GM18519 (cell line): ENCODE results near the gene TSC22D4.

ENCODE experiments used
- ATAC-seq: cut with Tn5 transposase; IDR thresholded peaks from one replicate; pipeline ENCODE4 v1.9.1; 2021; ENCODE audit warnings: mild to moderate bottlenecking, moderate library complexity; ENCODE audit not compliant: unreplicated experiment, low FRiP score

TSC22D4 gene

DNA sequence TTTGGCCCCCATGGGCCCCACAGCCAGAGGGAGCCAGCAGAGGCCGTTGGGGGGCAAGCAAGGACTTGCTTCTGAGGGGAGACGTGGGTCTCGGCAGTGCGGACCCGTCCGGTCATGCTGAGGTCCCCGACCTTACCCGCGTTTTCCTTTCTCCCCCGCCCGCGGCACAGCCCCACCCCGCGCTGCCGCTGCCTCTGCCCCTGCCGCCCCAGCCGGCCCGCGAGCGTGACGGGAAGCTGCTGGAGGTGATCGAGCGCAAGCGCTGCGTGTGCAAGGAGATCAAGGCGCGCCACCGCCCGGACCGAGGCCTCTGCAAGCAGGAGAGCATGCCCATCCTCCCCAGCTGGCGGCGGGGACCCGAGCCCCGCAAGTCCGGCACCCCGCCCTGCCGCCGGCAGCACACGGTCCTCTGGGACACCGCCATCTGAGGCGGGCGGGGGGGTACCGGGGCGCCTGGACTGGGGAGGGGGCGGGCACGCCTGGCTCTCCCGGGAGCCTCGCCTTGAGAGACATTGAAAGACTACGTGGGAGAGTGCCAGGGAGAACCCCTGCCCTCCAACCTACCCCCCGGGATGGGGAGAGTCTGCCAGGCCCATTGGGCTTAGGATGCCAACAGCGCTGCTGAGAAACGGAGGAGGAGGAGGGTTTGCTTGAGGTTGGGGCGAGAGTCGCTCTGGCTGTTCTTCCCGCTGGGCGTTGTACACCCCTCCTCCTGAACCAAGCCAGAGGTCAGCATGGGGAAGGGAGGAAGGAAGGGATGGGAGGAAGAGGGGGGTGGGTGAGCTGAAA, 14.7 kb upstream of the TSC22D4 start:
- ATAC-seq, result no peak

DNA sequence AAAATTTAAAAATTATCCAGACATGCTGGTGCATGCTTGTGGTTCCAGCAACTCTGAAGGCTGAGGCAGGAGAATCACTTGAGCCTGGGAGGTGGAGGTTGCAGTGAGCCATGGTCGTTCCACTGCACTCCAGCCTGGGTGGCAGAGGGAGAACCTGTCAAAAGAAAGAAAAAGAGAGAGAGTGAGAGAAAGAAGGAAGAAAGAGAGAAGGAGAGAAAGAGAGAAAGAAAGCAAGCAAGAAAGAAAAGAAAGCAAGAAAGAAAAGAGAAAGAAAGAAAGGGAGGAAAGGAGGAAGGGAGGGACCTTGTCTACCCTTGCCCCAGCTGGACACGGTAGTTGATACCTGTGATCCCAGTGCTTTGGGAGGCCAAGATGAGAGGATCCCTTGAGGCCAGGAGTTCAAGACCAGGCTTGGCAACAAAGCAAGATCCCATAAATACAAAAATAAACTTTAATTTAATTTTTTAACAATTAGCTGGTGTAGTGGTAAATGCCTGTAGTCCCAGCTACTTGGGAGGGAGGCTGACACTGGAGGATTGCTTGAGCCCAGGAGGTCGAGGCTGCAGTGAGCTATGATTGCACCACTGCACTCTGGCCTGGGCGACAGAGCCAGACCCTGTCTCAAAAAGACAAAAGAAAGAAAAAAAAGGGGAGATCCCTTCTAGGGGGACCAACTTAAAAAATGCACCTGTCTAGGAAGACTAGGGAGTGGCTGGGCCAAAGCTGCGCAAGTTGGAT, 13.9 kb upstream of the TSC22D4 start:
- no peak for ATAC-seq

DNA sequence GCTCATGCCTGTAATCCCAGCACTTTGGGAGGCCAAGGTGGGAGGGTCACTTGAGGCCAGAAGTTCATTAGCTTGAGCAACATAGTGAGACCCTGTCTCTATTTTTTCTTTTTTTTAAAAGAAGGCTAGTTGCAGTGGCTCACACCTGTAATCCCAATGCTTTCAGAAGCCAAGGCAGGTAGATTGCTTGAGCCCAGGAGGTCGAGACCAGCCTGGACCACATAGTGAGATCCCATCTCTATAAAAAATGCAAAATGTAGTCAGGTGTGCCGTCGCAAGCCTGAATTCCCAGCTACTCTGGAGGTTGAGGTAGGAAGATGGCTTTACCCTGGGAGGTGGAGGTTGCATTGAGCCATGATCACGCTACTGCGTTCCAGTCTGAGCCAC, 12.2 kb upstream of the TSC22D4 start:
- no peak for ATAC-seq

DNA sequence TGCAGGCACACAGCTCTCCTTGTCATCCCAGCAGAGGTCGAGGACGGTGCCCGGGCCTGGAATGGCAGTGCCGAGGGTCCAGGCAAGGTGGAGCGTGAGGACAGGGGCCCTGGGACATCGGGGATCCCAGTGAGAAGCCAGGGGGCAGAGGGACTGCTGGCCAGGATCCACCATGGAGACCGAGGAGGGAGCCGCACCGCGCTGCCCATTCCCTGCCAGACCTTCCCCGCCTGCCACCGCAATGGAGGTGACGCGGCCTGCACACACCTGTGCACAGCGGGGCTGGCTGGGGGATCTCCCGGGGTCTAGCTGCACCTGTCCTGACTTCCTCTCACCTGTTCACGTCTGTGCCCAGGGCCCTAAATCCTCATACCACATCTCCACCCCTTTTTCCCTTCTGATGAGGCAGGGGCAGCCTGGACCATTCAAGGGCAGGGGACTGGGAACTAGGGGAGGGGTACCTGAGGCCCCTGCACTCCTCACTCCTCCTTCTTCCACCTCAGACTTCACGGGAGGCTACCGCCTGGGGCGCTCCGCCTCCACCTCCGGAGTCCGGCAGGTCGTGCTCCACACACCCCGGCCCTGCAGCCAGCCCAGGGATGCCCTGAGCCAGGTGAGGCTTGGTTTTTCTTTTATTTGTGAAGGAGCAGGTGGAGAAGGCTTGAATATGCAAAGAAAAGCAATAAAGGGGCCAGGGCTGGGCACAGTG, 11.6 kb upstream of the TSC22D4 start:
- ATAC-seq, result no peak

DNA sequence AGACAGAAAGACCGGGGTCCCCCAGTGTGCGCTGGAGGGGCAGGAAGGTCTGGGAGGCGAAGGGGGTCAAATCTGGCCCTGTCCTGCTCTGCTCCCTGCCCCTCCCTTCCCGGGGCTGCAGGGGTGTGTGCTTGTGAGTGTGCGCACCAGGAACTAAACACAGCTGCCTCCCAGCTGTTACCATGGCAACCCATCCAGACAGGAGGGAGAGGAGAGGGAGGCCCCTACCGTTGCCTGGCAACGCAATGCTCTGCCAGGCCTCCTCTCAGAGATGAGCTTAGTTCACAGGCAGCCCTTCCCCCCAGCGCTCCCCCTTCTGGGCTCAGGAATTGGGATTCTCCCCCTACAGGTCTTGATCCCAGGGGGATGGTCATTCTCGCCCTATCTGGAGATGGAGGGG, 10.8 kb upstream of the TSC22D4 start:
- no peak for ATAC-seq

DNA sequence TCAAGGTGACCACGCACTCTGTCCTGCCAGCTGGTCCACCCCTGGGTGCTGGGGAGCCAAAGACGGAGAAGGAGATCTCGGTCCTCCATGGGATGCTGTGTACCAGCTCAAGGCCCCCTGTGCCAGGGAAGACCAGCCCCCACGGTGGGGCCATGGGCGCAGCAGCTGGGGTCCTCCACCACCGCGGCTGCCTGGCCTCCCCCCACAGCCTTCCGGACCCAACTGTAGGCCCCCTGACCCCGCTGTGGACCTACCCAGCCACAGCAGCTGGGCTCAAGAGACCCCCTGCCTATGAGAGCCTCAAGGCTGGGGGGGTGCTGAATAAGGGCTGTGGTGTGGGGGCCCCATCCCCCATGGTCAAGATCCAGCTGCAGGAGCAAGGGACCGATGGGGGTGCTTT, 10.1 kb upstream of the TSC22D4 start:
- ATAC-seq, result no peak

DNA sequence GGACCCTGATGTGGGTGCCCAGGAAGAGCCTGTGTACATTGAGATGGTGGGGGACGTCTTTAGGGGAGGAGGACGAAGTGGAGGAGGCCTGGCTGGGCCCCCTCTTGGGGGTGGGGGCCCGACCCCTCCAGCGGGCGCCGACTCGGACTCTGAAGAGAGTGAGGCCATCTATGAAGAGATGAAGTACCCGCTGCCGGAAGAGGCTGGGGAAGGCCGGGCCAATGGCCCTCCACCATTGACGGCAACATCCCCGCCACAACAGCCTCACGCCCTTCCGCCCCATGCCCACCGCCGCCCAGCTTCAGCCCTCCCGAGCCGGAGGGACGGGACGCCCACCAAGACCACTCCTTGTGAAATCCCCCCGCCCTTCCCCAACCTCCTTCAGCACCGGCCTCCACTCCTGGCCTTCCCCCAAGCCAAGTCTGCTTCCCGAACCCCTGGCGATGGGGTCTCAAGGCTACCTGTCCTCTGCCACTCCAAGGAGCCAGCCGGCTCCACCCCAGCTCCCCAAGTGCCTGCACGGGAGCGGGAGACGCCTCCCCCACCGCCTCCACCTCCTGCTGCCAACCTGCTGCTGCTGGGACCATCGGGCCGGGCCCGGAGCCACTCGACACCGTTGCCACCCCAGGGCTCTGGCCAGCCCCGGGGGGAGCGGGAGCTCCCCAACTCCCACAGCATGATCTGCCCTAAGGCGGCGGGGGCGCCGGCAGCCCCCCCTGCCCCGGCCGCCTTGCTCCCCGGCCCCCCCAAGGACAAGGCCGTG, 9.5 kb upstream of the TSC22D4 start:
- no peak for ATAC-seq

DNA sequence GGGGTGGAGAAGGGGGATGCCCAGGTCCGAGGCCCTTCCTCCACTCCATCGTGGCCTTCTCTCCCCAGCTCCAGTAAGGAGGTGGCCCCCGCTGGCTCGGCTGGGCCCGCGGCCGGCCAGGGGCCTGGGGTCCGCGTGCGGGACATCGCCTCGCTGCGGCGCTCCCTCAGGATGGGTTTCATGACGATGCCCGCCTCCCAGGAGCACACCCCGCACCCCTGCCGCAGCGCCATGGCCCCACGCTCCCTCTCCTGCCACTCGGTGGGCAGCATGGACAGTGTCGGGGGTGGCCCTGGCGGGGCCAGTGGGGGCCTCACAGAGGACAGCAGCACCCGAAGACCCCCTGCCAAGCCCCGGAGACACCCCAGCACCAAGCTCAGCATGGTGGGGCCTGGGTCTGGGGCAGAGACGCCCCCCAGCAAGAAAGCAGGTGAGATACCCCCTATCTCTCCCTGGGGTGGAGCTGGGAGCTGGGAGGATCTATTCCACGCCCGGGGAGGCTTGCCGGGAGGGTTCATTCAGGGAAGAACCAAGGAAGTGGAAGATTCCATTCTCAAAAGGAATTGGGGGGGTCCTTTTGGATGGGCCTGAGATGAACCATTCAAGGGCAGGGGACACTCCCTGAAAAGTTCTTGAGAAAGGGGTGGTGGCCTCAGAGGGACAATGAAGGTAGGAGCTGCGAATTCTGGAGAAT, 7.9 kb upstream of the TSC22D4 start:
- no peak for ATAC-seq

DNA sequence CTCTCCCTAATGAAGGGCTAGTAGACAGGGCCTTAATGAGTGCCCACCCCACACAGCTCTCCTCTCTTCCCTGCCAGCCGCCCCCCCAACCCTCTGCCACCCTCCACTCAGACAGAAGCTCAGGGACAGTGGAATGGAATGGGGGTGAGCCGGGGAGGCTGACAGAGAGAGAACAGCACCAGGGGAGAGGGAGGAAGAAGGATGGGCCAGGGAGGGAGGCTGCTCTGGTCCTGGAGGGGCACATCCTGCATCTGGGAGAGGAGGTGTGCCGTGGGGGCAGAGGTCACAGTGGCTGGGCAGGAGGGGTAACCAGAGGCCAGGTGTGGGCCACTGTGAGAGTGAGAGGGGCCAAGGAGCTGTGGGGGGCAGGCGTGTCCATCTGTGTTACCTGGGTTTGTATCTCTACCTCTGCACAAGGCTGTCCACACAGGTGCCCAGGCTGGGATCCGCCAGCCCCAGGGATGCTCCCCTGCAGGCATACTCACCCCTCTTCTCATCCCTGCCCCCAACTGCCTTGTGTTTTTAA, 7.2 kb upstream of the TSC22D4 start:
- ATAC-seq, result no peak

DNA sequence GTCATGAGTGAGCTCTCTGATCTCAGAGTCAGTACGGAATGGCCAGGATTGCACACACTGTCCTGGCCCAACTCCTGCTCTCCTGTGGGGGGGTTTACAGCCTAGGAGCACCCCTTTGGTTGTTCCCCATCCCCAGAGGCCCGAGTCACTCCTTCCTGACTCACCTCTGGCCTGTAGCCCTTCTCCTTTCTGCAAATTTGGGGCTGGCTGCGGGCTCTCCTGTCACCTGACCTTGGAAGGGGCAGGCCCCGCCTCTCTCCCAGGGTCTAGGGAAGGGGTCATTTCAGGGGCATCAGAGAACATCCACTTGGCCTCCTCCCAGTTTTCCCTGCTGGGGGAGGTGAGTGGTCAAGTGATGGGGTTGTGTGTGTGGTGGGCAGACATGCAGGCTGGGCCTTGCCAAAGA, 6.5 kb upstream of the TSC22D4 start:
- no peak for ATAC-seq

DNA sequence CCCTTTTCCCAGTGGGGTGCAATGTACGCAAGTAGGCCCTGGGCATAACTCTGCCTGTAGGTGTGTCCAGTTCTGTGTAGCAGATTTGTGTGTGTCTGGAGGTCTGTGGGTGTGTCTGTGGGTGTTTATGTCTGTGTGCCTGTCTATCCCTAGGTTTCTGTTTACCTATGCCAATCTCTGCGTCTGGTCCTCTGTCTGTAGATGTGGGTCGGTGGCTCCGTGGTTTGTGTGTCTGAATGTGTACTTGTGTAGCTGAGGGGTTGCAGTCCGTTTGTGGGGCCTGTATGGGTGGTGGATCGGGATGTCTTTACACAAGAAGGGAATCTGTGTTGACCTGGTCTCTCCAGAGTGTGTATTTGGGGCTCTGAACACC, 5.6 kb upstream of the TSC22D4 start:
- no peak for ATAC-seq

DNA sequence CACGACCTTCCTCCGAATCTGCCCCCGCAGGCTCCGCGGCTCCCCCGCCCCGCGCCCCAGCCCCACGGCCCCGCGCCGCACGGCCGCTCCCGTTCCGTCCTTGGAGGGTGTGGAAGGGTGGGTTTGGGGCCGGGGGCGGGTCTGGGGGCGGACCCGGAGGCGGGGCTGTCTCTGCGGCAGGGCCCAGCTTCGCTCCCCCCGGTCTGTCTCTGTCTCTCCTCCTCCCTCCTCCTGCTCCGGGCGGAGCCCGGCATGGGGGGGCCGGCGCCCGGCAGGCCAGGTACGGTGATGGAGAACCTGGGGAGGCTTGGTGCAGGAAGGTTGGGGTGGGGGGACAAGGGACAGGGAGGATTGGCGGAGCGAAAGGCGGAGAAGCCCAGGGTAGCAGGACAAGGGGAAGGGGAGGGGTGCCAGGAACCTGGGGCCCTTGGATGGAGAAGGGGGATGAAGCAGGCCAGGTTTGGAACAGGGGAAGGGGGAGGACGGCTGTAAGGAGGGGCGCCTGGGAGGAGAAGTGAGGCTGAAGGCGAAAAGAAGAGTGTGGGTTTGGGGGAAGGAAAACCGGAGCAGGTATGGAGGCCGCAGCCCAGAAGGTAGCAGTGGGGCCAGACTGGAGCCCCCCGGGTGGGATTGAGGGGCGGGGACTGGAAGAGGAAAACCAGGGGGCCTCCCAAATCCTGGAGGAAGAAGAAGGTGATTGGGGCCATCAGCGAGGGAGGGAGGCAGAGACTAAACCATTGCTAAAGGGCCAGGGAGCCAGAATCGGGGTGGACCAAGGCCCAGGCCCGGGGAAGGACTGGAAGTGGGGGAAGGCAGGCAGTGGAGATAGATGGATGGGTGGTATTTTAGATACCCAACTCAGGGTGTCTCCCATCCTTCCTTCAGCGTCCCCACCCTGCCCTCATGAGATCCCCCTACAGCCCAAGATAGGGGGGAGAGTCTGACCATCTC, 5.0 kb upstream of the TSC22D4 start, which contains the start of gene NYAP1:
NYAP1 (plus strand) TSS at position 206 of the 951 bp plus-strand sequence. CDS start 1,385 bp downstream, outside the sequence.
- ATAC-seq, result no peak

DNA sequence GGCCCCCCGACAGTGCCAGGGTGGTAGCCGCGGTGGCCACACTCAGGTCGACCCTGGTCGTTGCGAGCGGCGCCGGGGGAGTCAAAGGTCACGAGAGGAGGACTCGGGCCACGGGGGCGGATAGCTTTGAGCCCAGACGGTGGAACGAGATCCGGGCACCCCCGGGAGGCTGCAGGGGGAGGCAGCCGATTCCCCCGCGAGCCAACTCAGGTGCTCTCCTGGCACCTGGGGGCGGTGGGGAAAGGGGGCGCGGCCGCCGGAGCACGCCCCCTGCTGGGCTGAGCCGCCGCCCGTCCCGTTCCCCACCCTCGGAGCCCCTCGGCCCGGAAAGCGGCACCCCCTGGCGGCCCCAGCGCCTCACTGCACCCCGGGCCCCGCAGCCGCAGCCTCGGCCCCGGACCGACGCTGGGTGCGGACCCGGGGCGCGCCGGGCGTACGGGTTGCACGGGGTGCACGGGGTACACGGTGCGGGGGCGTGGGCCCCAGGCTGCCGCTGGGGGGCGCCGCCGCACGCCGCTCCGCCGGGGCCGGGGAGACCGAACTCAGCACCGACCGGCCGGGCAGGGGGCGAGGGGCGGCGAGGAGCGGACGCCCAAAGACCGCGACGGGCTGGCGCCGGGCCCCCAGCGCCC, 4.2 kb upstream of the TSC22D4 start:
- peak; percentile 42 for ATAC-seq

DNA sequence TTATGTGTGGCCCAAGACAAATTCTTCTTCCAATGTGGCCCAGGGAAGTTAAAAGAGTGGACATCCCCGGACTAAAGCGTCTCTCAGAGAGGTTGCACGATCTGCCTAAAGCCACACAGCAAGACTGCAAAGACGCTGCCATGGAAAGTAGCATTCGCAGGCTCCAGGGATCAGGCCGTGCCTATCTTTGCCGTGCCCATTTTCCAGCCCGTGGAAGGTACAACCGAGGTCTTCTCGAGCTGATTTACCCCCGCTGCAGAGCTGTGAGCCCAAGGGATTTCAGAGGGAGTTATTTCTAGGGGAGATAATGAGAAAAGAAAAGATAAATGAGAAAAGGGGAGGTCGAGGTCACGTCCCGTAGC, 3.7 kb upstream of the TSC22D4 start:
- no peak for ATAC-seq

DNA sequence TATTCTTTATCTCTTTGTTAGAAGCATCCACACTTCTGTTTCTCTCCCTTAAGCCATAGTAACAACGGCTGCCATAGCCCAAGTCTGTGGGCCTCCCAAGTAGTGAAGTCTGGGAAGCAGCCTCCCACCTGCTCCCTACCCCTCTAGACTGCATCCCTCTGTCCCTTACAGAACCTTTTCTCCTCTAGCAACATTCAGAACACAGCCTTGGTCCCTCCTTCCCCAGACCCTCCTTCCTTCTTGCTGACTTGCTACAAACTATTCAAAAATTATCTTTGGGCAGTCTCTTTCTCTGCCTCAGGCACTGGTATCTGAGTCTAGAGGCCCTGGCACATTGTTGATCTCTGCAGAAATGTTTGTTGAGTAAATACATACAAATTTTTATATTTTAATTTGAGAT, 2.5 kb upstream of the TSC22D4 start:
- no peak for ATAC-seq

DNA sequence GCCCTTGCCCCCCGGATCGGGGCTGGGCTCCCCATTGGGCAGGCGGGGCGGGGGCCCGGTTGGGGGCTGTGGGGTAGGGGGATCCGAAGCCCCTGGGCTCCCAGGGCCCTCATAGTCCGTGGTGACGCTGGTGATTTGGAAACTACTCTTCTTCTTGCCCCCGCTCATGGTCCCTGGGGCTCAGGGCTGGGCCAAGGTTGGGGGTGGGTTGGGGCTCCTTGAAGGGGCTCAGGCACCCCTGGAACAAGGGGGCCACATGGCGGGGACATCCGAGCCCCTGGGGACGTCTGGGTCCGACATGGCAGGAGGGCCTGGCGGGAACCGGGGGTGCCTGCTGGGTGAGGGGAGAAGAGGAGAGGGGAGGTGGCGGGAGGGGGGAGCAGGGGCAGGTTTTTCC, 1.1 kb downstream of the TSC22D4 start:
- ATAC-seq, result no peak

DNA sequence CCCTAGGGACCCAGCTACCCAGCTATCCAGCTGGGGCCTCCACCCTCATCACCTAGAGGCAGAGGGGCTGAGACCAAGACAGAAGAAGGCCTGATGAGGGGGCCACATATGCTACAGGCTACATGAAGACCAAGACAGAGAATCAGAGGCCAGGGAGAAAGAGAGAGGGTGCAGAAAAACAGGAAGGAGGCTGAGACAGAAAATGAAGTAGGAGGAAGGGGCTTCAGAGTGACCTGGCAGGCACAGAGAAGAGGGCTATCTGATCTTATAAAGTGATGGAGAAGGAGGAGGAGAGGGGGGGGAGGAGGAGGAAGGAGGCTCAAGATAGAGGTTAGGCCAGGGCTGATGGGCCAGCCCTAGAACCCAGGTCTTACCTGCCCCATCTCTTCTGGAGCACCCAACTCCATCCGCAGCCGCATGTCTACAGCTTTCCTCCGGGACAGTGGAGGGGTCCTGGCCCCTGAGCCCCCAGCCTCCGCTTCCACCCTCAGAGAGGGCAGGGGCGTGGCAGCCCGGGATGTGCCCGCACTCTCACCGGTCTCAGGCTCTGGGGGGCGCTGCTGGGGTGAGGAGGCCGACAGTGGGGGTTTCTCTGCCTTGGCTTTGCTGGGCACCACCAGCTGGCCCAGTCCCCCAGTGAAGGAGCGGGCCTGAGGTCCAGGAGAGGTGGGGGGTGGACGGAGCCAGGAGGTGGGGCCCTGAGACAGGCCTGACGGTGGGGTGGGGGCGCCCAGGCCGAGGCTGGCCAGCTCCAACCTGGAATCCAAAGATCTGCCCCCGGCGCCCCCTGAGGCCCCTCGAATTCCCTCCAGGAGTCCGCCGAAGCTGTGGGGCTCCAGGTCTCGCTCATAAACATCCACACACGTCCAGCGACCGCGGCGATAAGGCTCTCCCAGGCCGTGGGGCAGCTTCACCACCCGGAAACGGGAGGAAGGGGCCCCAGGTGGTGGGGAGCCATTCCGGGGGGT, 1.8 kb downstream of the TSC22D4 start:
- no peak for ATAC-seq
